Activated CD4-positive, alpha-beta T cell treated with anti-CD3 and anti-CD28 coated beads for 36 hours (primary cell): ENCODE results near the gene PEX5L. TPM values are rescaled to one million over a fixed set of nuclear protein-coding genes. Genes with fewer than 3 reads are reported as not detected.

Source experiments
- ATAC-seq: fragments of 200-7000 bp; cut with Tn5 transposase; one replicate; pipeline ENCODE4 v1.10.0; 2021; ENCODE audit warnings: mild to moderate bottlenecking, moderate library complexity
- CTCF ChIA-PET: fragments of 350-600 bp; sonication (Branson Sonifier 250); formaldehyde crosslinking; loops from one replicate; lab custom pipeline; 2021; ENCODE audit warnings: antibody characterized with exemption; lab: Charles Lee
- POLR2A ChIA-PET: fragments of 350-600 bp; sonication (Branson Sonifier 250); formaldehyde crosslinking; loops from one replicate; lab custom pipeline; 2021; ENCODE audit warnings: antibody characterized with exemption, inconsistent platforms; lab: Charles Lee
- DNase-seq: peaks from one replicate; pipeline ENCODE4 v3.0.0-alpha.2; 2020
- H3K27ac Mint-ChIP-seq: one replicate; pipeline ENCODE4 v1.8.0; 2021; ENCODE audit warnings: mixed read lengths
- H3K27me3 Mint-ChIP-seq: one replicate; pipeline ENCODE4 v1.8.0; 2021; ENCODE audit warnings: mixed read lengths
- H3K36me3 Mint-ChIP-seq: one replicate; pipeline ENCODE4 v1.8.0; 2021; ENCODE audit warnings: low read depth, mixed read lengths
- H3K4me1 Mint-ChIP-seq: one replicate; pipeline ENCODE4 v1.8.0; 2021; ENCODE audit warnings: mixed read lengths
- H3K4me3 Mint-ChIP-seq: one replicate; pipeline ENCODE4 v1.8.0; 2021; ENCODE audit warnings: mild to moderate bottlenecking, moderate library complexity, mixed read lengths
- H3K9me3 Mint-ChIP-seq: one replicate; pipeline ENCODE4 v1.8.0; 2021; ENCODE audit warnings: low read depth, mixed read lengths
- intact Hi-C, 2 experiments: fragments of 100-400 bp; cut with DNase I in 1 of 2; cut with micrococcal nuclease in 1 of 2; formaldehyde crosslinking; loops; one replicate each; pipeline versions ENCODE4 v1.14.2 to v1.15.1; 2022 to 2024; cut with DNase I, micrococcal nuclease
- total RNA-seq, 2 experiments: library from RNA; stranded (reverse); gene quantifications; one replicate each; pipeline ENCODE4 v1.2.3, GENCODE V29; 2021

Gene PEX5L
- total RNA-seq, 2 experiments from 2014 or later, result 0.35 TPM; not detected in 1

GRCh38 chr3:179769411-179770247, 267.1 kb downstream of the PEX5L start:
- peaks cover 2% of the 10 kb centered on the region for H3K9me3 Mint-ChIP-seq
- no peak overlapping the region for H3K4me3 Mint-ChIP-seq
- H3K36me3 Mint-ChIP-seq, result peaks cover 44% of the 10 kb centered on the region
- DNase-seq, result no peak
- no peak for ATAC-seq
- H3K27me3 Mint-ChIP-seq, result no peaks in the 10 kb centered on the region
- ChIA-PET CTCF (interaction anchor here (0.6 kb wide), 1 partner anchor 193 kb away, joined by 4 read pairs; no protein-coding TSS in a partner anchor), POLR2A (interaction anchor here (0.6 kb wide), 1 partner anchor 10 kb away, joined by 3 read pairs; no protein-coding TSS in a partner anchor)
- no peak overlapping the region for H3K27ac Mint-ChIP-seq
- intact Hi-C loops, result no loop called here
- H3K4me1 Mint-ChIP-seq, result no peaks in the 10 kb centered on the region

- no peaks in the 10 kb centered on the region for H3K4me1 Mint-ChIP-seq
- H3K27ac Mint-ChIP-seq, result no peak overlapping the region
- CTCF ChIA-PET, result interaction anchor here (0.7 to 1.2 kb wide), 2 partner anchors 17 to 161 kb away, joined by 3 read pairs; no protein-coding TSS in a partner anchor
- ATAC-seq, result no peak
- intact Hi-C loops, result no loop called here
- H3K4me3 Mint-ChIP-seq, result no peak overlapping the region
- DNase-seq, result no peak
- H3K27me3 Mint-ChIP-seq, result no peaks in the 10 kb centered on the region
- peaks cover 36% of the 10 kb centered on the region for H3K36me3 Mint-ChIP-seq
- POLR2A ChIA-PET, result no interaction called here
- no peaks in the 10 kb centered on the region for H3K9me3 Mint-ChIP-seq
These were observed 268.7 kb downstream of the PEX5L start for GRCh38 chr3:179768080-179768479.

- Mint-ChIP-seq H3K4me3 (no peak overlapping the region), H3K27me3 (no peaks in the 10 kb centered on the region), H3K36me3 (peaks cover 37% of the 10 kb centered on the region), H3K27ac (no peak overlapping the region), H3K4me1 (no peaks in the 10 kb centered on the region), H3K9me3 (no peaks in the 10 kb centered on the region)
- POLR2A ChIA-PET, result interaction anchor here (0.6 kb wide), 1 partner anchor 1147 kb away, joined by 3 read pairs; no protein-coding TSS in a partner anchor
- intact Hi-C loops, result no loop called here
- CTCF ChIA-PET, result interaction anchor here (0.6 kb wide), 1 partner anchor 340 kb away, joined by 3 read pairs; no protein-coding TSS in a partner anchor
- no peak for ATAC-seq
- DNase-seq, result no peak
These were observed 270.2 kb downstream of the PEX5L start for GRCh38 chr3:179766416-179767133.

- ChIA-PET CTCF (no interaction called here), POLR2A (no interaction called here)
- intact Hi-C loops, result no loop called here
- no peak overlapping the region for H3K27ac Mint-ChIP-seq
- peaks cover 37% of the 10 kb centered on the region for H3K36me3 Mint-ChIP-seq
- ATAC-seq, result no peak
- H3K9me3 Mint-ChIP-seq, result no peaks in the 10 kb centered on the region
- no peak overlapping the region for H3K4me3 Mint-ChIP-seq
- no peaks in the 10 kb centered on the region for H3K27me3 Mint-ChIP-seq
- DNase-seq, result no peak
- no peaks in the 10 kb centered on the region for H3K4me1 Mint-ChIP-seq
These were observed 271.3 kb downstream of the PEX5L start for GRCh38 chr3:179765396-179765795.

GRCh38 chr3:179760944-179761343, 275.8 kb downstream of the PEX5L start:
- H3K9me3 Mint-ChIP-seq, result no peaks in the 10 kb centered on the region
- no peaks in the 10 kb centered on the region for H3K27me3 Mint-ChIP-seq
- DNase-seq (no peak), ATAC-seq (no peak)
- intact Hi-C loops, result no loop called here
- H3K4me1 Mint-ChIP-seq, result no peaks in the 10 kb centered on the region
- H3K27ac Mint-ChIP-seq, result no peak overlapping the region
- H3K4me3 Mint-ChIP-seq, result no peak overlapping the region
- CTCF ChIA-PET, result no interaction called here
- peaks cover 37% of the 10 kb centered on the region for H3K36me3 Mint-ChIP-seq
- POLR2A ChIA-PET, result no interaction called here

- ATAC-seq (no peak), DNase-seq (peak; percentile 12)
- Mint-ChIP-seq H3K27me3 (no peaks in the 10 kb centered on the region), H3K4me1 (no peaks in the 10 kb centered on the region), H3K9me3 (no peaks in the 10 kb centered on the region), H3K27ac (no peak overlapping the region), H3K4me3 (no peak overlapping the region), H3K36me3 (peaks cover 17% of the 10 kb centered on the region)
- intact Hi-C loops, result loop anchor here in 1 of 2 experiments (10.0 kb wide), 1 partner anchor 844 kb away; no protein-coding TSS in a partner anchor
- ChIA-PET POLR2A (no interaction called here), CTCF (interaction anchor here (0.6 to 1.1 kb wide), 2 partner anchors 18 to 483 kb away, joined by 3 read pairs; no protein-coding TSS in a partner anchor)
These were observed 285.9 kb downstream of the PEX5L start for GRCh38 chr3:179750720-179751328.

GRCh38 chr3:179745716-179746115, 291.0 kb downstream of the PEX5L start:
- ChIA-PET CTCF (no interaction called here), POLR2A (no interaction called here)
- Mint-ChIP-seq H3K27ac (no peak overlapping the region), H3K4me3 (no peak overlapping the region), H3K4me1 (no peaks in the 10 kb centered on the region), H3K9me3 (no peaks in the 10 kb centered on the region), H3K36me3 (peaks cover 17% of the 10 kb centered on the region), H3K27me3 (no peaks in the 10 kb centered on the region)
- intact Hi-C loops, result no loop called here
- DNase-seq, result no peak
- ATAC-seq, result no peak

GRCh38 chr3:179745079-179745478, 291.7 kb downstream of the PEX5L start:
- Mint-ChIP-seq H3K4me1 (no peaks in the 10 kb centered on the region), H3K27me3 (no peaks in the 10 kb centered on the region), H3K36me3 (peaks cover 17% of the 10 kb centered on the region), H3K27ac (no peak overlapping the region), H3K4me3 (no peak overlapping the region), H3K9me3 (no peaks in the 10 kb centered on the region)
- intact Hi-C loops, result no loop called here
- ATAC-seq (no peak), DNase-seq (no peak)
- POLR2A ChIA-PET, result no interaction called here
- CTCF ChIA-PET, result no interaction called here
